Suprapubic skin (tissue), 4 donors: ENCODE data around the gene RUFY3. TPM values are rescaled to one million over a fixed set of nuclear protein-coding genes. Genes with fewer than 3 reads are reported as not detected.
A peak's percentile ranks its signal among the peaks of the same experiment; 100 is the strongest.

Experiments used
- DNase-seq, 2 donors: peaks; one replicate each; pipeline ENCODE4 v3.0.0-alpha.2; 2019; ENCODE audit warnings: low spot score in 2 of 2
- H3K27ac ChIP-seq: fragments of 200-600 bp; sonication (generic); one replicate; pipeline ENCODE4 v1.5.1; 2019
- H3K27me3 ChIP-seq: fragments of 200-600 bp; sonication (generic); one replicate; pipeline ENCODE4 v1.5.1; 2019
- H3K36me3 ChIP-seq: fragments of 200-600 bp; sonication (generic); one replicate; pipeline ENCODE4 v1.5.1; 2019
- H3K4me1 ChIP-seq: fragments of 200-600 bp; sonication (generic); one replicate; pipeline ENCODE4 v1.5.1; 2019
- H3K4me3 ChIP-seq: fragments of 200-600 bp; sonication (generic); one replicate; pipeline ENCODE4 v1.5.1; 2019; ENCODE audit warnings: mild to moderate bottlenecking
- H3K9me3 ChIP-seq: fragments of 200-600 bp; sonication (generic); one replicate; pipeline ENCODE4 v1.5.1; 2019
- EP300 ChIP-seq: sonication (generic); formaldehyde crosslinking; IDR thresholded peaks from one replicate; pipeline ENCODE4 v1.6.1; 2017; ENCODE audit warnings: antibody characterized with exemption
- POLR2A ChIP-seq, 2 donors: fragments of 450-650 bp; IDR thresholded peaks; one replicate each; pipeline ENCODE4 v1.6.1; 2017; ENCODE audit warnings: antibody characterized with exemption in 2 of 2, mild to moderate bottlenecking in 2 of 2, moderate library complexity in 2 of 2
- POLR2AphosphoS5 ChIP-seq, 3 donors: sonication (generic); formaldehyde crosslinking; IDR thresholded peaks; one replicate each; pipeline ENCODE4 v1.6.1; 2017; ENCODE audit warnings: antibody characterized with exemption in 3 of 3
- WGBS: methylation state at CpG from one replicate; pipeline ENCODE4 v1.1.5; 2018; 5-methylcytosine and 5-hydroxymethylcytosine counted together
- total RNA-seq, 4 donors: library from RNA; depleted of rRNA; stranded (reverse); fragments of >200 nt; gene quantifications; one replicate each; pipeline ENCODE4 v1.1.0, GENCODE V29; 2016
- TF ChIP-seq, protein P1 (sequence below), 2 donors: fragments of 200-600 bp in 1 of 2; fragments of 450-650 bp in 1 of 2; sonication (generic) in 1 of 2; IDR thresholded peaks; one replicate each; pipeline ENCODE4 v1.5.1; 2016 to 2019; ENCODE audit warnings: antibody characterized with exemption in 2 of 2, mild to moderate bottlenecking in 1 of 2, moderate library complexity in 1 of 2

The RUFY3 gene, protein sequence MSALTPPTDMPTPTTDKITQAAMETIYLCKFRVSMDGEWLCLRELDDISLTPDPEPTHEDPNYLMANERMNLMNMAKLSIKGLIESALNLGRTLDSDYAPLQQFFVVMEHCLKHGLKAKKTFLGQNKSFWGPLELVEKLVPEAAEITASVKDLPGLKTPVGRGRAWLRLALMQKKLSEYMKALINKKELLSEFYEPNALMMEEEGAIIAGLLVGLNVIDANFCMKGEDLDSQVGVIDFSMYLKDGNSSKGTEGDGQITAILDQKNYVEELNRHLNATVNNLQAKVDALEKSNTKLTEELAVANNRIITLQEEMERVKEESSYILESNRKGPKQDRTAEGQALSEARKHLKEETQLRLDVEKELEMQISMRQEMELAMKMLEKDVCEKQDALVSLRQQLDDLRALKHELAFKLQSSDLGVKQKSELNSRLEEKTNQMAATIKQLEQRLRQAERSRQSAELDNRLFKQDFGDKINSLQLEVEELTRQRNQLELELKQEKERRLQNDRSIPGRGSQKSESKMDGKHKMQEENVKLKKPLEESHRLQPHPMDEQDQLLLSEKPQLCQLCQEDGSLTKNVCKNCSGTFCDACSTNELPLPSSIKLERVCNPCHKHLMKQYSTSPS
- 100 to 1,000 TPM in 1 of 4 donors, 10 to 100 TPM in 3; 53.2 to 155 (median 68.1) TPM for total RNA-seq

DNA sequence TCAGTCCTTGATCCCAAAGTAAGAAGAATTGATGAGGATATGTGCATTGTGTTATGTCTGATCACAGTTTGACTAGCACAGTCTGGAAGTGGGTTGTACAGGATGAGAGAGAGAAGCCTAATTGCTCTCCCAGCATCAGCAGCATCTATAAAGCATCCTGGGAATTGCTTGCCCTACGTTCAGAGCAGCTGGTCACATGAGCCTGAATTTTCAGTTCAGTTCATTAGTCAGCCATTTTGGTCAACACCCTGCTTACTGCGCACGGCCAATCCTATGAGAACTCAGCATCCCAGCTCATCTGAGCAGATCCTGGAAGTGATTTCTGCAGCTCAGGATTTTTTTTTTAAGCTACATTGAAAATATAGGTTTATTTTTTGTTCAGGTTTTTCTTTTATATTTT lies at the start of gene RUFY3:
Gene RUFY3 (plus strand): TSS at position 218 of the 400 bp plus-strand sequence. CDS start 610 bp downstream, outside the sequence.
- Histone ChIP-seq H3K9me3 (no peaks in the 10 kb centered on the region), H3K4me1 (peaks cover 45% of the 10 kb centered on the region), H3K27ac (peak within 1 kb of the TSS; percentile 74), H3K4me3 (peak within 1 kb of the TSS; percentile 41), H3K27me3 (no peaks in the 10 kb centered on the region), H3K36me3 (peaks cover 5% of the 10 kb centered on the region)
- 39% methylated on average over 3 of the region's 3 CpGs for WGBS
- TF ChIP-seq POLR2A (IDR thresholded peaks at IDR 0.05) (no peak), EP300 (no peak), POLR2AphosphoS5 (IDR thresholded peaks at IDR 0.05) (no peak)
- TF ChIP-seq, protein P1, sequence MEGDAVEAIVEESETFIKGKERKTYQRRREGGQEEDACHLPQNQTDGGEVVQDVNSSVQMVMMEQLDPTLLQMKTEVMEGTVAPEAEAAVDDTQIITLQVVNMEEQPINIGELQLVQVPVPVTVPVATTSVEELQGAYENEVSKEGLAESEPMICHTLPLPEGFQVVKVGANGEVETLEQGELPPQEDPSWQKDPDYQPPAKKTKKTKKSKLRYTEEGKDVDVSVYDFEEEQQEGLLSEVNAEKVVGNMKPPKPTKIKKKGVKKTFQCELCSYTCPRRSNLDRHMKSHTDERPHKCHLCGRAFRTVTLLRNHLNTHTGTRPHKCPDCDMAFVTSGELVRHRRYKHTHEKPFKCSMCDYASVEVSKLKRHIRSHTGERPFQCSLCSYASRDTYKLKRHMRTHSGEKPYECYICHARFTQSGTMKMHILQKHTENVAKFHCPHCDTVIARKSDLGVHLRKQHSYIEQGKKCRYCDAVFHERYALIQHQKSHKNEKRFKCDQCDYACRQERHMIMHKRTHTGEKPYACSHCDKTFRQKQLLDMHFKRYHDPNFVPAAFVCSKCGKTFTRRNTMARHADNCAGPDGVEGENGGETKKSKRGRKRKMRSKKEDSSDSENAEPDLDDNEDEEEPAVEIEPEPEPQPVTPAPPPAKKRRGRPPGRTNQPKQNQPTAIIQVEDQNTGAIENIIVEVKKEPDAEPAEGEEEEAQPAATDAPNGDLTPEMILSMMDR (IDR thresholded peaks at IDR 0.05): no peak
- no peak for DNase-seq

DNA sequence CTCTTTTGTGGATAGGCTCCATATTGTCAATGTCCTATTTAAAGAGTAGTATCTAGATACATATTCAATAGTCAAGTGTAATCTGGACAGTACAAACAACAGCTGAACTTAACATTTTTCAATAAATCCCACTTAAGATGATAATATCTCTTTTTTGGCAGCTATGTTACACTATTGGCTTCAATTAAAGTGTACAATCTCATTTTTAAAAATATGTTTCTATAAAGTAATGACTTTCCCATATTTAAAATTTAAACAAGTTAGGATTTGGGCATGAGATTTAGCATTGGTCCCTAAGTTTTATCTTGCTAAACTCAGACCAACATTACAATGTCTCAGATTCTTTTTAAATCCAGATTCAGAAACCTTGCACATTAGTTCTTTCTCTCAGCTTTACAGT lies 47.6 kb upstream of the RUFY3 start:
- DNase-seq: no peak
- Histone ChIP-seq H3K4me1 (no peaks in the 10 kb centered on the region), H3K9me3 (no peaks in the 10 kb centered on the region), H3K27me3 (no peaks in the 10 kb centered on the region), H3K36me3 (no peaks in the 10 kb centered on the region), H3K27ac (no peak overlapping the region), H3K4me3 (no peak overlapping the region)
- TF ChIP-seq POLR2AphosphoS5 (IDR thresholded peaks at IDR 0.05) (no peak), EP300 (no peak), POLR2A (IDR thresholded peaks at IDR 0.05) (no peak)
- TF ChIP-seq, protein P1 (IDR thresholded peaks at IDR 0.05): no peak

DNA sequence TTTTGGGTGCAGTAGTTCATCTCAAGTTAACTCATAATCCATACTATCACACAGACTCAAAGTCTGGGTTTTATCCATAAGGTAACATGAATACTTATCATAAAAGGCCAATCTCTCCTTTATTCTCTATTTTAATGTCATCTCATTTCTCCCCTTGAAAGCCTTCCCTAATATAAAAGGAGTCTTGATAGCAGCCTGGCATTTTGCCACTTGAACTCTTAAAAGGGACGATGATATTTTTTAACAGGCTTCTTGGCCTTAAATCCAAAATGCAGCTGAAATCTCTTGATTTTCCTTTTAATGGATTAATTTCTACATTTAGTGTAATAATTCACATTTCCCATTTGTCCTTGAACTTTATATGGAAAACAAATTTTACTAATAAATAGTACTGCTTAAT lies 47.0 kb upstream of the RUFY3 start:
- no peaks in the 10 kb centered on the region for H3K36me3 ChIP-seq
- H3K9me3 ChIP-seq: no peaks in the 10 kb centered on the region
- 70% methylated on average over 1 of the region's 1 CpG for WGBS
- H3K27ac ChIP-seq: no peak overlapping the region
- H3K27me3 ChIP-seq: no peaks in the 10 kb centered on the region
- TF ChIP-seq, protein P1 (IDR thresholded peaks at IDR 0.05): no peak
- TF ChIP-seq POLR2A (IDR thresholded peaks at IDR 0.05) (no peak), EP300 (no peak), POLR2AphosphoS5 (IDR thresholded peaks at IDR 0.05) (no peak)
- H3K4me3 ChIP-seq: no peak overlapping the region
- no peak for DNase-seq
- H3K4me1 ChIP-seq: no peaks in the 10 kb centered on the region

DNA sequence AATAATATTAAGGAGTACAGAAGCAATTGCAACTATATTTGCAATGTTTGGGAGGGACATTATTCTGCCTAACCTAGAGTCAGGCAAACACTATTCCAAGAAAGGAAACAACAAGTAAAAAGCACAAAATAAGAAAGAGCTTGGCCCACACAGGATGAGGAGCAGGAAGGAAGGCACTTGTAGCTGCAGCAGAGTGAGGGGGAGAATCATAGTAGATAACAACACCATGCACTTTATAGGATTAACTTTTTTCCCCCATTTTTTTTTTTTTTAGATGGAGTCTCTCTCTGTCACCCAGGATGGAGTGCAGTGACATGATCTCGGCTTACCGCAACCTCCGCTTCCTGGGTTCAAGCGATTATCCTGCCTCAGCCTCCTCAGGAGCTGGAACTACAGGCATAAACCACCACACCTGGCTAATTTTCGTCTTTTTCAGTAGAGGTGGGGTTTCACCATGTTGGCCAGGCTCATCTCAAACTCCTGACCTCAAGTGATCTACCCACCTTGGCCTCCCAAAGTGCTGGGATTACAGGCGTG lies 45.1 kb upstream of the RUFY3 start:
- no peaks in the 10 kb centered on the region for H3K9me3 ChIP-seq
- H3K4me1 ChIP-seq: no peaks in the 10 kb centered on the region
- no peaks in the 10 kb centered on the region for H3K36me3 ChIP-seq
- no peaks in the 10 kb centered on the region for H3K27me3 ChIP-seq
- no peak overlapping the region for H3K27ac ChIP-seq
- TF ChIP-seq, protein P1 (IDR thresholded peaks at IDR 0.05): no peak
- no peak for TF ChIP-seq POLR2AphosphoS5 (IDR thresholded peaks at IDR 0.05)
- TF ChIP-seq POLR2A (IDR thresholded peaks at IDR 0.05): no peak
- no peak for TF ChIP-seq EP300
- 93% methylated on average over 6 of the region's 6 CpGs for WGBS
- no peak overlapping the region for H3K4me3 ChIP-seq
- DNase-seq: no peak

DNA sequence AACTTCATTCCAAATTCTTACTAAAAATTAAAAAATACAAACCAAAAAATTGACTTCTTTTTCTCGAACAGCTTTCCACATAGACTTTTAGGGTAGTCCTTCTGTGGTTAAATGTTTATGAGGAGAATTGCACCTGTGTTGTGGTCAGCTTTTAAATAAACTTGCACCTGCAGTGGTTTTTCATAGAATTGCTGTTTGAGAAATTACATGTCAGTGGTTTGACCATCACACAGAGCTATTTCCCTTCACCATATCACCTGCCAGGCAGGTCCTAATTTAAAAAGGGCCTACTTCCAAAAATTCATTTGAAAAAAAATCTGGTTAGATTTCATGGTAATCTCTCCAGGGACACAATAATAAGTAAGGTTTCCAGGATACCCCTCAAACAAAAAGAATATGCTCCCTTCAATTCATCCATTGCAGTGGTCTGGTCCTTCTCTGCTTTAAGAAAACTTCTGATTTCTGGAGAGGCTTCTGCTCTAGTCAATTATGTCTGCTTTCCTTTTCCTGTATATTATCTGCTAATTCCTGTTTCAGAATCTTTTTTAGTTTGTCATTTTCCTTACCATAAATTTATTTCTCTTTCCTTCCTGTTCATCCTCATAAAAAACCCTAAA lies 43.3 kb upstream of the RUFY3 start:
- WGBS: 93% methylated on average over 1 of the region's 1 CpG

More for the DNA sequence above, 43.3 kb upstream of the RUFY3 start:
- H3K4me1 ChIP-seq: no peaks in the 10 kb centered on the region
- TF ChIP-seq, protein P1 (IDR thresholded peaks at IDR 0.05): no peak
- no peak for TF ChIP-seq POLR2A (IDR thresholded peaks at IDR 0.05)
- TF ChIP-seq EP300: no peak
- no peak for TF ChIP-seq POLR2AphosphoS5 (IDR thresholded peaks at IDR 0.05)
- H3K9me3 ChIP-seq: no peaks in the 10 kb centered on the region
- H3K27ac ChIP-seq: no peak overlapping the region
- no peak overlapping the region for H3K4me3 ChIP-seq
- no peaks in the 10 kb centered on the region for H3K27me3 ChIP-seq
- DNase-seq: no peak
- no peaks in the 10 kb centered on the region for H3K36me3 ChIP-seq
